Measurements from ENCODE around the gene ERBB2.
A peak's percentile ranks its signal among the peaks of the same experiment; 100 is the strongest.

The ERBB2 gene

GRCh38 chr17:39663688-39664580, 35.9 kb upstream of the ERBB2 start:
- Mint-ChIP-seq H3K9me3 (no peaks in the 10 kb centered on the region), H3K27me3 (ENCODE audit: low read depth) (peaks cover 37% of the 10 kb centered on the region), H3K4me3 (no peak overlapping the region), H3K36me3 (ENCODE audit: low read depth) (peaks cover 8% of the 10 kb centered on the region), H3K4me1 (peaks cover 14% of the 10 kb centered on the region), H3K27ac (no peak overlapping the region)
- TF ChIP-seq, protein P1, sequence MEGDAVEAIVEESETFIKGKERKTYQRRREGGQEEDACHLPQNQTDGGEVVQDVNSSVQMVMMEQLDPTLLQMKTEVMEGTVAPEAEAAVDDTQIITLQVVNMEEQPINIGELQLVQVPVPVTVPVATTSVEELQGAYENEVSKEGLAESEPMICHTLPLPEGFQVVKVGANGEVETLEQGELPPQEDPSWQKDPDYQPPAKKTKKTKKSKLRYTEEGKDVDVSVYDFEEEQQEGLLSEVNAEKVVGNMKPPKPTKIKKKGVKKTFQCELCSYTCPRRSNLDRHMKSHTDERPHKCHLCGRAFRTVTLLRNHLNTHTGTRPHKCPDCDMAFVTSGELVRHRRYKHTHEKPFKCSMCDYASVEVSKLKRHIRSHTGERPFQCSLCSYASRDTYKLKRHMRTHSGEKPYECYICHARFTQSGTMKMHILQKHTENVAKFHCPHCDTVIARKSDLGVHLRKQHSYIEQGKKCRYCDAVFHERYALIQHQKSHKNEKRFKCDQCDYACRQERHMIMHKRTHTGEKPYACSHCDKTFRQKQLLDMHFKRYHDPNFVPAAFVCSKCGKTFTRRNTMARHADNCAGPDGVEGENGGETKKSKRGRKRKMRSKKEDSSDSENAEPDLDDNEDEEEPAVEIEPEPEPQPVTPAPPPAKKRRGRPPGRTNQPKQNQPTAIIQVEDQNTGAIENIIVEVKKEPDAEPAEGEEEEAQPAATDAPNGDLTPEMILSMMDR (IDR thresholded peaks at IDR 0.05; ENCODE audit: unreplicated experiment in 3 of 3) = no peak

- Mint-ChIP-seq H3K27me3 (ENCODE audit: low read depth) (peaks cover 45% of the 10 kb centered on the region), H3K4me1 (peaks cover 14% of the 10 kb centered on the region), H3K9me3 (no peaks in the 10 kb centered on the region), H3K36me3 (ENCODE audit: low read depth) (peaks cover 8% of the 10 kb centered on the region), H3K4me3 (peak within 1 kb of the TSS; percentile 50 to 62 (median 50)), H3K27ac (no peak within 1 kb of the TSS)
- TF ChIP-seq, protein P1 (IDR thresholded peaks at IDR 0.05; ENCODE audit: unreplicated experiment in 3 of 3) = no peak
These were observed 35.0 kb upstream of the ERBB2 start, which contains the start of gene TCAP for GRCh38 chr17:39664581-39665561. TCAP (plus strand) TSS chr17:39665349; CDS start chr17:39665360, 11 bp downstream.

GRCh38 chr17:39665642-39666224, 34.1 kb upstream of the ERBB2 start:
- H3K4me3 Mint-ChIP-seq = peak overlapping the region in 2 of 3 experiments; percentile 50 to 62
- H3K27ac Mint-ChIP-seq = no peak overlapping the region
- peaks cover 14% of the 10 kb centered on the region for H3K4me1 Mint-ChIP-seq
- TF ChIP-seq, protein P1 (IDR thresholded peaks at IDR 0.05; ENCODE audit: unreplicated experiment in 3 of 3) = peak in 1 of 3 experiments; percentile 6
- peaks cover 8% of the 10 kb centered on the region for H3K36me3 Mint-ChIP-seq (ENCODE audit: low read depth)
- H3K27me3 Mint-ChIP-seq (ENCODE audit: low read depth) = peaks cover 52% of the 10 kb centered on the region
- H3K9me3 Mint-ChIP-seq = no peaks in the 10 kb centered on the region

GRCh38 chr17:39666231-39666600, 33.6 kb upstream of the ERBB2 start:
- Mint-ChIP-seq H3K27ac (no peak overlapping the region), H3K4me1 (peaks cover 9% of the 10 kb centered on the region), H3K4me3 (peak overlapping the region in 2 of 3 experiments; percentile 12 to 62), H3K27me3 (ENCODE audit: low read depth) (peaks cover 54% of the 10 kb centered on the region), H3K9me3 (no peaks in the 10 kb centered on the region), H3K36me3 (ENCODE audit: low read depth) (peaks cover 6% of the 10 kb centered on the region)
- TF ChIP-seq, protein P1 (IDR thresholded peaks at IDR 0.05; ENCODE audit: unreplicated experiment in 3 of 3) = no peak

DNA sequence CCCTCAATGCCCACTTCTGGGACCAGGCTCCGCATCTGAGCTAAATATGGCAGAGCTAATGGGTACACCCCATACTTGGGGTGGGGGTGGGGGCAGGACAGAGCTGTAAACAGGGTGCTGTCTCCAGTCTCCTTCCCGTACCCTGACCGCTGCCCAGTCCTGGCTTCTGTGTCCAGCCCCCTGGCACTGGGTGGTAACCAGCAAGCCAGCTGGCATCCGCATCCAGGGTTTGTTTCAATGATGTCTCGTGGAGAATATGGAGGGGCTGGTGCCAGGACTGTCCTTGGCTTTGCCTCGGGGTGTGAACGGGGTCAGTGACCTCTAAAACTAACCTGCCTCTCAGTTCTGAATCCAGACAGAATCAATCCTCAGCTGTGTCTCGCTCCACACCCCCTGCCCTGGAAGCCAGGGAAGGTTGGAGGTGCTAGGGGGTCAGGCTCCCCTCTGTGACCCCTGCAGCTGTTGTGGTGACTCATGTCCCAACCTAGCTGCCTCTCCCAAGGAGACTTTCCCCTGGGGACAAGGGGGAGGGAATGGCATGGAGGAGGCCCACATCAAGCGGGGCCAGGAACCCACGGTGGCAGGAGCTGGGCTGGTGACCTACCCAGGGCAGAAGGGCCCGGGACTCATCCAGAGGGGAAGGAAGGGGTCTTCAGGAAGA, 33.1 kb upstream of the ERBB2 start:
- Mint-ChIP-seq H3K9me3 (no peaks in the 10 kb centered on the region), H3K27me3 (ENCODE audit: low read depth) (peaks cover 57% of the 10 kb centered on the region), H3K27ac (no peak overlapping the region), H3K36me3 (ENCODE audit: low read depth) (peaks cover 1% of the 10 kb centered on the region), H3K4me3 (peak overlapping the region in 2 of 3 experiments; percentile 60 to 70), H3K4me1 (peaks cover 5% of the 10 kb centered on the region)
- TF ChIP-seq, protein P1 (IDR thresholded peaks at IDR 0.05; ENCODE audit: unreplicated experiment in 3 of 3) = no peak
